ENCODE results near the gene KLK14. TPM values are rescaled to one million over a fixed set of nuclear protein-coding genes. Genes with fewer than 3 reads are reported as not detected.

The KLK14 gene
- total RNA-seq, 1 donor from 2014 or later: not detected

DNA sequence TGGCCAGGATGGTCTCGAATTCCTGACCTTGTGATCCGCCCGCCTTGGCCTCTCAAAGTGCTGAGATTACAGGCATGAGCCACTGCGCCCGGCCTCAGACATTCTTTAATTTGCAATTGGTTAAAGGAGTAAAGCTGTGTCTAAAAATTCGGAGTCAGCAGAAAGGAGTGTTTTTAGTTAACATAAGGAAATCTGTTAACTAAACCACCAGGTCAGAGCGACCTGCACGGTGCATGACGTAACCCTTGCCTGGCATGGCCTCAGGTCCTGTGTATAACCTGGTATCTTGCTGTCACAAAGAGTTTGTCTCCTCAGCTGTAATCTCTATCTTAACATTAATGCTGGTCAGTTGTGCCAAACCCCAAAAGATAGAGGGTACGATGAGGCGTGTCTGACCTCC lies 38.4 kb downstream of the KLK14 start:
- DNase-seq (ENCODE audit: low read depth in 2 of 2): no peak

DNA sequence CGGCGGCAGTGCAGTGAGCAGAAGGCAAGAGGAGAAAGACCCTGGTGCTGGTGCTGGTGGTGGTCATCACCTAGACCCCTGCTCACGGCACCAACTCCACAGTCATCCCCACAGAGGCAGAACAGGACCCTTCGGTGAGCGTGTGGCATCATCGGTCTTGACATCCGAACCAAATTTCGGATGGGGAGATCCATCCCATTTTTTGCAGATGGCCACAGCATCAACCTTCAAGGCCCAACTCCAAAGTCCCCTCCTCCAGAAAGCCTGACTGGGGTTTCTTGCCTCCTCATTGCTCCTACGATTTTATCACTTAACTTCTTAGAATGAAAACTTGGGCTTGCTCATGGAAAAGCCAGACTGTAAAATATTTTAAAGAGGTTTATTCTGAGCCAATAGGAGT lies 39.2 kb downstream of the KLK14 start:
- DNase-seq (ENCODE audit: low read depth in 2 of 2): no peak

DNA sequence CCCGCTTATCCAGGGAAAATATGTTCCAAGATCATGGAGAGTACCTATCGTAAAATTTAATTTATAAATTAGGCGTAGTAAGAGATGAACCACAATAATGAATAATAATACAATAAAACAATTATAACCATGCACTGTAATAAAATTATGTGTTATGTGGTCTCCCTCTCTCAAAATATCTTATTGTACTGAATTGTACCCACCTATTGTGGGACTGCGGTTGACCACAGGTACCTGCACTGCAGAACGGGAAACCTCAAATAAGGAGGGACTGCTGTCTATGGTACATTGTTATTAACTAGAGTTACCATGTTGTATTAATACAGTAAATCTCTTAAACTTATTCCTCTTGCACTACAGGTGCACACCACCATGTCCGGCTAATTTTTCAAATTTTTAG lies 42.5 kb downstream of the KLK14 start:
- no peak for DNase-seq (ENCODE audit: low read depth in 2 of 2)

DNA sequence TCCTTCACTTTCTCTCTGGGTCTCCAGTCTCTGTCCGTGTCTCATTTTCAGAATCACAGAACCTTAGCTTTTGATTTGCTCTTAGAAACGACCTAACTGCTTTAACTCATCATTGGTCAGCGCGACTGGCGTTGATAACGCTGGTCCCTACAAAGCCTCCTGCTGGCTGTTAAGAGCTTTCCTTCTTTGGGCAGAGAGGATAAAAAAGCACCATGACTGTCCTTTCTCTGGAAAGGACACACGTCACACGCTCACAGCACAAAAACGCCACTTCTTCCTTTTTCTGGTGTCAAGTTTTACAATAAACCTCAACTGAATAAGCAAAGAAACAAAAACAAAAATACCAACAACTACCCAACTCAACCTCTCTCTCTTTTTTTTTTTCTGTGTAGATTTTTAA lies 46.2 kb downstream of the KLK14 start:
- no peak for DNase-seq (ENCODE audit: low read depth in 2 of 2)

DNA sequence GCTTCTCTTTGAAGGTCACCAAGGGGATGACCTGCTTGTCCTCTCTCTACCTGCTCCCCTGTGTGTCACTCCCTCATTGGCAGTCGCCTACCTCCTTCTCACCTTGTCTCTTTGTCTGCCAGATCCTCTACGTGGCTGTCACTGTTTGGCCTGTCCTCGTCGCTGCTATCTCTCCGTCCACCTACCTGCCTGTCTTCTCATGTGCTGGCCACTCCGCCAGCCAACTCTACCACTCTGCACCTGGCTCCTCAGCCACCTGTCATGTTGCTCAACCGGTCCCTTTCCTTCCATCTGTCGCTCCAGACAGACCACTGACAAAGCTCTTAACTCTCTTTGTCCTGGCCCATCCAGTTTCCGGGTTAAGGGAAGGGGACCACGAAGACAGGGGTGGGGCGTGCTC lies 48.0 kb downstream of the KLK14 start, which contains the start of gene KLK12:
Gene KLK12, minus strand, starts transcription at position 299 of the 400 bp plus-strand sequence. CDS start 381 bp downstream, outside the sequence.
- no peak for DNase-seq (ENCODE audit: low read depth in 2 of 2)

DNA sequence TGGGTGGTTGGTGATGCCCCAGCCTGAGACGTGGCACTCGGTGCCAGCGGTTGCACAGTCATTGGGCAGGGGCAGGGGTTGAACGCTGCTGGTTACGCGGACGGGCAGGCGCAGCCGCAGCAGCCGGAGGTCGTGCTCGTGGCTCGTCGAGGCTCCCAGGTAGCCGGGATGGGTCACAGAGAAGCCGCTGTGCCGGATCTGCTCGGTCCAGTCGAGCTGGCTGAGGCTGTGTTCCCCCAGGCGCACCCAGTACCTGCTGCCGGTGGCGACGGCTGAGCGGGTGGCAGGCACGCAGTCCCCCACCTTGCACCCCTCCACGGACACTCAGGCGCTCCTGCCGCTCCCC lies 50.8 kb downstream of the KLK14 start:
- DNase-seq (ENCODE audit: low read depth in 2 of 2): no peak

DNA sequence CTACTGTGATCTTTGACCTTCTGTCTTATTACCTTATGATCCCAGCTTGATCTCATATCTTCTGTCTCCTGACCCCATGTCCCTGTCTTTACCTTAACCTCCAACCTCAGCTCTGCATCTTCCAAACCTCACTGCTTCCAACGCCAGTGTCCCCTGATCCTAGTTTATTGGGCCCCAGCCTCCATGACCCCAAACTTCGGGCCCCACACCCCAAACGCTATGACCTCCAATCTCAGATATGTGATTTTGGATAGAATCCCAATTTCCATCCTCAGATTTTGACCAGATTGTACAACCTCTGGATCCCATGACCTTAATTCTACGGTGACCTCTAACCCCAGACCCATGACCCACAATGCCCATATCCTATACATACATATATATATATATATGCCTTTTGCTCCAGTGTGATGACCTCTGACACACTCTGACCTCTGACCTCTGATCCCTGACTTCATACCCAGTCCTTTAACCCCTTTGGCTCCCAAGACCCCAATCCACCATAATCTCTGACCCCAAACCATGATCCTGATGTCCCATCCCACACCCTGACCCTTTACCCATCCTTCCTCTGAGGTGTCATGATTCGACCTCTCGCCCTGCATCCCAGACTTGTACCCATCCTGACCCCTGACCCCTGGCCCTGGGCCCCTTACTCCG lies 51.3 kb downstream of the KLK14 start:
- DNase-seq (ENCODE audit: low read depth in 2 of 2): no peak

DNA sequence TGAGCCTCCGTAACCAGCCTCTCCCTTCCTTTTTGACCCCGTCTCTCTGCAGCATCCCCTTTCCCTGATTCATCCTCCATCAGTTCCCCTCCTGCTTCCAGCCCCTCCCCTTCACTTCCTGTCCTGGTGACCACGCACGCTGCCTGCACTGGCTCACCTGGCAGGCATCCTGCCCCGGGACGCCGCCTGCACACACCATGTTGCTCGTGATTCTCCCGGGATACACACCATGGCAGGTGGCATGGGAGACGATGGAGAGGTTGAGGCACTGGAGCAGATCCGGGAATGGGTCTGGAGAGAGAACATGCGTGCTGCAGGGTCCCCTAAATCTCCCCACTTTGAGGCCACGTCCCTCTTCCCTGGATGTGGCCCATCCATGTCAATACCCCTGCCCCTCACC lies 52.1 kb downstream of the KLK14 start:
- DNase-seq (ENCODE audit: low read depth in 2 of 2): no peak

DNA sequence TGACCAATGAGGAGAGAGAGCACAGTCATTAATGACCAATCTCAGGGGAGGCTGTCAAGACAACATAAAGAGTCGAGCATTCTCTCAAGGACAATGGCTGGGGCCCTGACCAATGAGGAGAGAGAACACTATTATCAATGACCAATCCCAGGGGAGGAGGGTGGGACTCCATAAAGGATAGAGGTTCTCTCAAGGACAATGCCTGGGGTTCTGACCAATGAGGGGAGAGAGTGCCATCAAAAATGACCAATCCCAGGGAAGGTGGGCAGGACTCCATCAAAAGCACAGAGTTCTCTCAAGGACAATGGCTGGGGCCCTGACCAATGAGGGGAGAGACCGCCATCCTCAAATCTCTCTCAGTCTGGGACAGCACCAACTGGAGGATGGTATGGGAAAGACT lies 53.0 kb downstream of the KLK14 start:
- DNase-seq (ENCODE audit: low read depth in 2 of 2): no peak

Other genes with a start within 250 kb of the KLK14 start
- gene KLK15, start 249.3 kb downstream of the KLK14 start, total RNA-seq: not detected in 2 replicates
- not detected in 2 replicates for gene KLK3, start 228.0 kb downstream of the KLK14 start, total RNA-seq
- not detected in 2 replicates for gene KLK2, start 209.4 kb downstream of the KLK14 start, total RNA-seq
- gene KLK4, start 171.5 kb downstream of the KLK14 start, total RNA-seq: not detected in 2 replicates
- gene KLK5, start 129.8 kb downstream of the KLK14 start, total RNA-seq: not detected in 2 replicates
- not detected in 2 replicates for gene KLK6, start 113.3 kb downstream of the KLK14 start, total RNA-seq
- not detected in 2 replicates for gene KLK7, start 99.0 kb downstream of the KLK14 start, total RNA-seq
- not detected in 2 replicates for gene KLK8, start 81.3 kb downstream of the KLK14 start, total RNA-seq
- gene KLK10, start 63.2 kb downstream of the KLK14 start, total RNA-seq: 0.13 TPM in 1 of 2 replicates, not detected in the other
- not detected in 2 replicates for gene KLK11, start 56.3 kb downstream of the KLK14 start, total RNA-seq
- not detected in 2 replicates for gene KLK12, start 47.9 kb downstream of the KLK14 start, total RNA-seq
- gene KLK13, start 17.8 kb downstream of the KLK14 start, total RNA-seq: not detected in 2 replicates
- gene CTU1, start 25.5 kb upstream of the KLK14 start, total RNA-seq: 4.0 and 5.4 TPM in 2 replicates
- 0.26 and 0.38 TPM in 2 replicates for gene SIGLEC9, start 42.0 kb upstream of the KLK14 start, total RNA-seq
- gene SIGLEC7, start 59.4 kb upstream of the KLK14 start, total RNA-seq: under 0.01 TPM in 1 of 2 replicates, not detected in the other
- gene CD33, start 142.2 kb upstream of the KLK14 start, total RNA-seq: under 0.01 TPM in 1 of 2 replicates, not detected in the other
- not detected in 2 replicates for gene SIGLECL1, start 168.2 kb upstream of the KLK14 start, total RNA-seq
- gene IGLON5, start 228.8 kb upstream of the KLK14 start, total RNA-seq: not detected in 2 replicates

All from dermis microvascular lymphatic vessel endothelial cell (primary cell).